AG20443 (cell line): ENCODE results near the gene SEMA5A.

Experiments used
- DNase-seq: peaks from one replicate; pipeline ENCODE4 v3.0.0; 2012; ENCODE audit warnings: low spot score, mixed read lengths

The SEMA5A gene

GRCh38 chr5:9202636-9203035, 343.2 kb downstream of the SEMA5A start:
- DNase-seq: no peak

DNA sequence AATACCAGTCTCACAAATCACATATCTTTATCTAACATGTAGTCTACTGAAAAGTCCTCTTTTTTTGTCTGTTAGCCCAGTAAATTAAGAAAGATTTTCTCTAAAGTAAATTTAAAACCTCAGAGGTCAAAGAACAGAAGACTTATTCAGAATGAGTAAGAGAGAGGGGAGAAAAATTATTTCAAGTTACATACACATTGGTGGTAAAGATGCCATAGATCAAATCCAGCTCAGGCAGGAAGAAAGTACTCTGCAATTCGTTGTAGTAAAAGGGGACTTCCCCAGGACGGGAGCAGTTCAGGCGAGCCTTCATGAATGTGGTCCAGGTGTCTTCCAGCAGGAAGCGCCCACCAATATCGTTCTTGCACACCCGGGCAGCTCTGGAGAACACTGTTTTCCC, 344.1 kb downstream of the SEMA5A start:
- no peak for DNase-seq

DNA sequence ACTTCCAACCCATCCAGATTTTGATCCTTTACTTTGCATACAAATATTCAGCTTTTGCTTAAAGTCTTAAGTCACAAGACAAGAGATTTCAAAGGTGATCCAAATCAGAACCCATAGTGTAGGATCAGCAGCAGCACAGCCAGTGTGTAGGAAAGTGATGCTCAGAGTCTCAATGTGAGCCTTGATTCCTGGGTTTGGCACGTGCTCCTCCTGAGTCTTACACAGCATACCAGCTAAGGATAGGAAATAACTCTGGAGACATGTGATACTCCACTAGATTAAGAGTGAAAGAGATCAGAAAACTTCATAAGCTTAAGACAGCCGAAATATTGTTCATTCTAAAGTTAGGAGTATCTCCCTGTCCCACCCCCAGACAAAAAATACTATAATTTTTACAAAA, 344.9 kb downstream of the SEMA5A start:
- no peak for DNase-seq

DNA sequence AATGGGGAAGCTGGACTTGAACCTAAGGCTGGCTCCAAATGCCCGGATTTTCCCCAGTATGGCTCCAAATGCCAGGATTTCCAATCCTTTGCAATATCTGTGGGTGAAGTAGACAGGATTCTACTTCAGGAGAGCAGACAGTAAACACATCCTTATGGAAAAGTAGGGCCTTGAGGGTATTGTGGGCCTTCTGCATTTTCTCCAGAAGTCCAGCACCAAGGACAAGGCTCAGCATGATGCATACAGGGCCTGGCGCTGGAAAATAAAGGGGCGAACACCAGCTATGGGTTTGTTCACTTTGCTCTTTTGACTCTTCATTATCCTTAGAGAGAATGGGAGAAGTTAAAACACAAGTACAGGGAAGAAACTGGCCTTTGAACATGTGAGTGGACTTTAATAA, 347.5 kb downstream of the SEMA5A start:
- DNase-seq: no peak

- no peak for DNase-seq
Measured at GRCh38 chr5:9197881-9198260, 348.0 kb downstream of the SEMA5A start.

DNA sequence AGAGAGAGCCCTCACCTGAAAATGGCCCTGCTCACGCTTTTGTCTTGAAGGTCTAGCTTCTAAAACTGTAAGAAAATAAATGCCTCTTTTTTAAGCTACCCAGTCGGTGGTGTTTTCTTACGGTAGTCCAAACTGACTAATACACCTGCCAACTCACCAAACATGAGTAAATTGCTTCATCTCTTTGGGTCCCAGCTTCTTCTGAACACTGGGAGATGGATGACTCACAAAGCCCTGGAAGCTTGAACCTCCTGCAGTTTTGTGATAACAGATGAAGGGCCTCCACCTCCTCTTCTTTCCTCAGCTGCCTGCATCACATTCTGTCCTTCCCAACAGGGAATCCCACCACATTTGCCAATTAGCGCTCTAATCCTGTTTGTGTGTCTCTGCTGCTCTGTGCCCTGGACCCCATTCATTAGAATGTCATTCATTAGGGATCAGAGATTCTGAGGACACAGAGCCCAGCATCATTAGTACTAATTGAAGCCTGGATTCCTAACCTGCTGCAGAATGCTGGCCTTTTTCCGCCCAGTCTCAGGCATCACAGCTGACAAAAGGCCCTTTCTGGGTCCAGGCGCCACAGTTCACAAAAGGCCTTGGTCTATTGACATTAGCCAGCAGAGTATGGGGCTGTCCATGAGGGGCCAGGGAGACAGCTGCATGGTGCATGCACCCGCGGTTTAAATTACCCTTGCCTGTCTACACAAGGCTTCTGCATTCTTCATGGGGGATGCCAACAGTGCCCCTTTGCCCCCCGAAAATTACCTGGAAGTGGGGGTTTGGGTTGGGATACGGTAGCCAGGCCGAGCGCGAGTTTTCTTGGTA, 349.3 kb downstream of the SEMA5A start:
- no peak for DNase-seq

GRCh38 chr5:9194509-9194908, 351.4 kb downstream of the SEMA5A start:
- peak; percentile 83 for DNase-seq

GRCh38 chr5:9192266-9192665, 353.6 kb downstream of the SEMA5A start:
- no peak for DNase-seq

GRCh38 chr5:9189681-9190080, 356.2 kb downstream of the SEMA5A start:
- no peak for DNase-seq

GRCh38 chr5:9188956-9189355, 356.9 kb downstream of the SEMA5A start:
- no peak for DNase-seq

DNA sequence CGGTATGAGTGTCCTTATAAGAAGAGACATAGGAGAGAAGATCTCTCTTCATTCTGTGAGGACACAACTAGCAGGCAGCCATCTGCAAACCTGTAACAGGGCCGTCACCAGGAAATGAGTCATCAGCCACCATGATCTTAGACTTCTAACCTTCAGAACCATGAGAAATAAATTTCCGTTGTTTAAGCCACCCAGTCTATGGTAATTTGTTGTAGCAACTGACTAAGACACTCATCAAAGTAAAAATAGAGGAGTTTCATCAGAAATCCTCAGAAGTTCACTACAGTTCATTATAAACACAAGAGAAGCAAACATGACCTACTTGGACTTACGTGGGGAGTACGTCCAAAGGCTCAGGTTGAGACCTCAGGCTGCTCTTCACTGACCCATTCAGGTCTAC, 357.7 kb downstream of the SEMA5A start:
- peak; percentile 70 for DNase-seq

DNA sequence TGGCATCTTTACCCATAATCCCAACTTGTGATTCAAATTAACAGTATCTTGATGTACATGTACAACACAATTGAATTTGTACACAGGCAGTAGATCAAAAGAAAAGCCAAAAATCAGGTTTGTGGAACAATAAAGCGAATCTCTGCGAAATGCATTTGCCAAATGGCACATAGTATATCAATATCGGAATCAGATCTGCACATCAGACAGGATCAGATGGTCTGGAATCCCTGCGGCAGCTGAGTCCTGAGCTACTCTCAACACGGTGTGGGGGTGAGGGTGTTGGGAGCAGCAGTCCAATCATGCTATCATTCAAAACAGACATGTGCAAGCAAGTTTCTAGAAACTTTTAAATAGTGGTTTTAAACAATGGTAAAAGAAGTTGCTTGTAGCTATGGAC, 358.3 kb downstream of the SEMA5A start:
- DNase-seq: no peak

DNA sequence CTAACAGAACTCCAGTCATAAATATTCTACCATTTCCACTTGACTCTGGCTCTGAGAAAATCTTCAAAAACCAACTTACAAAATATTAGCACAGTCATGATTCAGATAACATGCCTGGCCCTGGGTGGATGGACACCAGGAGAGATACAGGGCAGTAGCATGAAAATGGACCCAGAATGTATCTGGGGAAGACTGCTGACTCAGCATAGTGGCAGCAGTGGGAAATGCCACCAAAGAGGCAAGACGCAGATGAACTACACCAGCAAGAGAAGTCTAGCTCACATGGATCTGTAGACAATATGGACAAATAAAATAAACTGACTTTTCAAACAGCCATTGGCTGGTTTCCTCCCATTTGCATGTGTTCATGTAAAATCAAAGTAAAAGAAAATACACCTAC, 359.8 kb downstream of the SEMA5A start:
- no peak for DNase-seq

DNA sequence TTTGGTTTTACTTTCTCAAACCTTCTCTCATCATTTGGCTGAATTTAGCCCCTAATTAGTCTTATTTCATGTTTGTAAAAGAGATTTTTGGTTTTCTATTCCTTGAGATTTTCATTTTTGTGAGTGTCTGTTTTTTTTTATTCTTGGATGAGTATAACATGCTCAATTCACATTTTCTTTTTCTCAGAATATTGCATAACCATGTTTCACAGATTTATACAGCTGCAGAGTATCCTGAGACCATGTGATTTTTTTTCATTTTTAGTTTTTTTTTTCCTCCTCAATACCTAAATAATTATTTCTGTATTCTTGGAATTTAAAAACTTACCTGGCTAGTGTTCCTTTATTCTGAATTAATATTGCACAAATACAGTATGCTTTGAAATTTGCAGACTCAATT, 361.9 kb downstream of the SEMA5A start:
- DNase-seq: no peak

DNA sequence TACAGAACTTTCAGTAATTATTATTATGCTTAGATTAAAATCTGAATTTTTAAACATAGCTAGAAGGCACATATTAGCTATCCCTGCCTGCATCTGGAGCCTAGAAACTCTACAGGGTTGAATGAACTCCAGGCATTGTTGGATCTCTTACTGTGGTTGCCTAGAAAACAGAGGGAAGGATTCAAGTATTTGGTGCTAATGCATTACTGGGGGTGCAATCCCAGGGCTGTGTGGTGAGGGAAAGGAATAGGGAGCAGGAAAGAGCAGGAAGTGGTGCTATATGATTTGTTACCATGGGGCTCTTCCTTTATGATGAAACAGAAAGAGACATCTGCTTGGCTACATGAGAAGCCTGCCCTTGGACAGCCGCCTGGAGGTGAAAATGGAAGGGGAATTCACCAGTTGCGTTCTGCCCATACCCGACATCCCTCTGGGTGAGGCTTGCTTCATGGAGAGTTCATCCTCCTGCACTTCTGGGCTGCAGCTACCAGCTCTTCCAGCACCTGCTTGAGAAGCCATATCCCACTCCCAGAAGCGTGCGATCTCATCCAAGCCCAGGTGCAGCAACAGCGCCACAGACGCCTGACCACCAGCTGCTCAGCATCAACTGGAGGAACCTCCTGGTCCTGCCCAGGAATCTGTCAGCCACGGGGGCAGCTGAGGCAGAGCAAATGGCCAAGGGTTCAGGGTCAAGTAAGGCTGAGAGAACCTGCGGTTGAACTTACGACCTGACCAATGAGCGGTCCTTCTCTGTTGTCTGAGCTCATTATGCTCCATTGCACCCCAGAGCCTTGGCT, 362.8 kb downstream of the SEMA5A start:
- no peak for DNase-seq

DNA sequence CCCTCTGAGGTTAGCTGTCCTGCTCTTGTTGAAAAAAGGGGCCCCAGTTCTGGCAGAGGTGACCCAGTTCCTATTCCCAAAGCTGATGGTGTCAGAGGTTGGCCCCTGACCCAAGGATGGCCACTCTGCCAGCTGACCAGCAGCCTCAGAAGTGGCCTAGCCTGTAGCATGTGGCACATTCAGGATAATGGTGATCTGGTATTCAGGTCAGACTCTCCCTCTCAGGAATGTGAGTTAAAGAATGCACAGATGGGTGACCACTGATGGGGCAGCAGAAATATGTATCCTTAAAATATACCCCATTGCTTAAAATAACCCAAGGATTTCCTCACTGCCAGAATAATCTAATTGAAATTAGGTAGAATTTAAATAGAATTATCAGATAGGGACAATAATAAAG, 369.2 kb downstream of the SEMA5A start:
- DNase-seq: no peak

- DNase-seq: no peak
Measured at GRCh38 chr5:9174446-9174845, 371.4 kb downstream of the SEMA5A start.

- peak; percentile 41 for DNase-seq
Measured at GRCh38 chr5:9173281-9174048, 372.4 kb downstream of the SEMA5A start.

- peak; percentile 19 for DNase-seq
Measured at GRCh38 chr5:9170026-9170425, 375.8 kb downstream of the SEMA5A start.

- DNase-seq: no peak
Measured at GRCh38 chr5:9169557-9169902, 376.3 kb downstream of the SEMA5A start.

- DNase-seq: no peak
Measured at GRCh38 chr5:9168791-9169556, 376.9 kb downstream of the SEMA5A start.
